ENCODE data around the gene GALNT12. TPM values are rescaled to one million over a fixed set of nuclear protein-coding genes. Genes with fewer than 3 reads are reported as not detected.

GALNT12 gene
- total RNA-seq, 1 experiment from 2014 or later: 14.8 TPM

DNA sequence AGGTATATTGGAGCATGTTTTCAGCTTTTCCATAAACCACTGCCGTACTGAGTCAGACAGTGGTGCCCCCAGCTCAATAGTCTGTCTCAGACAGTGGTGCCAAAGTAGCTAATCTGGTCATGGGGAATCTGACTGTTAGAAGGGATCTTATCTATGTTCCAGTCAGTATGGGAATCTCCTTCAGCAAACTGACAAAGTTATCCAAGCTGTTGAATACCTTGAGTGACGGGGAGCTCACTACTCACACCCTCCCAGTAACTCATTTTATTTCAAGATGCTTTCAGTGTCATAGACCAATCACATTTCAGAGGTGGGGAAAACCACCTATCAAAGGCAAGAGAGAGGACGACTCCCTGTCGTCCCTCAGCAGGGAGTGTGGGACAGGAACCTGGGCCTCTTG lies 29.9 kb upstream of the GALNT12 start:
- DNase-seq (no peak), ATAC-seq (no peak)
- no TSS peak for BruUV-seq (replicated peaks)
- TF ChIP-seq, protein P1, sequence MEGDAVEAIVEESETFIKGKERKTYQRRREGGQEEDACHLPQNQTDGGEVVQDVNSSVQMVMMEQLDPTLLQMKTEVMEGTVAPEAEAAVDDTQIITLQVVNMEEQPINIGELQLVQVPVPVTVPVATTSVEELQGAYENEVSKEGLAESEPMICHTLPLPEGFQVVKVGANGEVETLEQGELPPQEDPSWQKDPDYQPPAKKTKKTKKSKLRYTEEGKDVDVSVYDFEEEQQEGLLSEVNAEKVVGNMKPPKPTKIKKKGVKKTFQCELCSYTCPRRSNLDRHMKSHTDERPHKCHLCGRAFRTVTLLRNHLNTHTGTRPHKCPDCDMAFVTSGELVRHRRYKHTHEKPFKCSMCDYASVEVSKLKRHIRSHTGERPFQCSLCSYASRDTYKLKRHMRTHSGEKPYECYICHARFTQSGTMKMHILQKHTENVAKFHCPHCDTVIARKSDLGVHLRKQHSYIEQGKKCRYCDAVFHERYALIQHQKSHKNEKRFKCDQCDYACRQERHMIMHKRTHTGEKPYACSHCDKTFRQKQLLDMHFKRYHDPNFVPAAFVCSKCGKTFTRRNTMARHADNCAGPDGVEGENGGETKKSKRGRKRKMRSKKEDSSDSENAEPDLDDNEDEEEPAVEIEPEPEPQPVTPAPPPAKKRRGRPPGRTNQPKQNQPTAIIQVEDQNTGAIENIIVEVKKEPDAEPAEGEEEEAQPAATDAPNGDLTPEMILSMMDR (conservative IDR thresholded peaks at IDR 0.05; ENCODE audit: low read depth, low read length): no peak
- TF ChIP-seq EZH2phosphoT487 (IDR thresholded peaks at IDR 0.05; ENCODE audit: borderline replicate concordance, low read length) (no peak), EZH2 (IDR thresholded peaks at IDR 0.05; ENCODE audit: low read length, unreplicated experiment) (no peak)
- CTCF ChIA-PET: no interaction called here
- intact Hi-C loops (cut with micrococcal nuclease): loop anchor here (10.0 kb wide), 1 partner anchor 223 kb away; no protein-coding TSS in a partner anchor
- no peak overlapping the region for H3K4me2 ChIP-seq (ENCODE audit: low read length)
- POLR2A ChIA-PET (ENCODE audit: unreplicated experiment): no interaction called here
- H3K9ac ChIP-seq (ENCODE audit: low read length): no peak overlapping the region
- H3K27me3 ChIP-seq (ENCODE audit: low read length): no peaks in the 10 kb centered on the region
- no peaks in the 10 kb centered on the region for H3K9me2 ChIP-seq (replicated peaks; ENCODE audit: low read length)
- no peaks in the 10 kb centered on the region for H3F3A ChIP-seq (ENCODE audit: low read length, unreplicated experiment)
- H4K20me1 ChIP-seq (ENCODE audit: low read length): no peaks in the 10 kb centered on the region
- H3K9me3 ChIP-seq (ENCODE audit: low read length): no peaks in the 10 kb centered on the region
- H3K4me3 ChIP-seq (ENCODE audit: low read length): no peak overlapping the region
- peaks cover 40% of the 10 kb centered on the region for H3K4me1 ChIP-seq (ENCODE audit: insufficient read depth, low read length)
- H3K36me3 ChIP-seq (ENCODE audit: low read depth, low read length): no peaks in the 10 kb centered on the region; the same call in 1 of the 2 replicates
- no peak overlapping the region for H2AFZ ChIP-seq (ENCODE audit: low read length)
- H3K27ac ChIP-seq (ENCODE audit: low read length): no peak overlapping the region
- H3K79me2 ChIP-seq (ENCODE audit: low read length): no peaks in the 10 kb centered on the region

DNA sequence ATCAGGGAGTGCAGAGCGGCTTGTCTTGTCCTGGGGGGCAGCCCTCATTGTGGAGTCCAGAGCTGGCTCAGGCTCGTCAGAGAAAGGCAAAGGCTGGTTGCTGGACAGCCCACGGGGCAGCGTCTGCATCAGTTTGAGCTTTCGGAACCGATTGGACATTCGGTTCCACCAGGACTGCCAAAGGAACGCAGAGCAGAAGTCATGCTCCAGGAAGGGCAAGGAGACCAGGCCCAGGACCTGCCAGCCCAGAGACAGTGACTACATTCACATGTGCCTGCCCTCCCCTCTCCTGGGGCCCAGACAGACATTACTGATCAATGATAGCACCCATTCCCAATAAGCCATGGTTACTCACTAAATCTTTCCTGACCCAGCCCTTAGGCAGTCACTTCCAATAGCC lies 29.2 kb upstream of the GALNT12 start:
- POLR2A ChIA-PET (ENCODE audit: unreplicated experiment): no interaction called here
- no peak overlapping the region for H3K4me3 ChIP-seq (ENCODE audit: low read length)
- no peaks in the 10 kb centered on the region for H4K20me1 ChIP-seq (ENCODE audit: low read length)
- peak overlapping the region; percentile 42; the same call in 1 of the 2 replicates for H3K9ac ChIP-seq (ENCODE audit: low read length)
- H3K79me2 ChIP-seq (ENCODE audit: low read length): no peaks in the 10 kb centered on the region
- ATAC-seq: no peak
- TF ChIP-seq EZH2 (IDR thresholded peaks at IDR 0.05; ENCODE audit: low read length, unreplicated experiment): no peak
- TF ChIP-seq, protein P1 (conservative IDR thresholded peaks at IDR 0.05; ENCODE audit: low read depth, low read length): no peak
- TF ChIP-seq EZH2phosphoT487 (IDR thresholded peaks at IDR 0.05; ENCODE audit: borderline replicate concordance, low read length): no peak
- H3K9me2 ChIP-seq (replicated peaks; ENCODE audit: low read length): no peaks in the 10 kb centered on the region
- H3K4me2 ChIP-seq (ENCODE audit: low read length): 0 out of 2 replicates have a peak overlapping the region, but pooled peaks have one; percentile 14
- H3K9me3 ChIP-seq (ENCODE audit: low read length): no peaks in the 10 kb centered on the region
- intact Hi-C loops (cut with micrococcal nuclease): loop anchor here (10.0 kb wide), 1 partner anchor 223 kb away; no protein-coding TSS in a partner anchor
- peaks cover 43% of the 10 kb centered on the region for H3K4me1 ChIP-seq (ENCODE audit: insufficient read depth, low read length)
- H2AFZ ChIP-seq (ENCODE audit: low read length): no peak overlapping the region
- no peaks in the 10 kb centered on the region for H3K27me3 ChIP-seq (ENCODE audit: low read length)
- CTCF ChIA-PET: no interaction called here
- no peak for DNase-seq
- H3K36me3 ChIP-seq (ENCODE audit: low read depth, low read length): no peaks in the 10 kb centered on the region; the same call in 1 of the 2 replicates
- peak overlapping the region; percentile 80 for H3K27ac ChIP-seq (ENCODE audit: low read length)
- no peaks in the 10 kb centered on the region for H3F3A ChIP-seq (ENCODE audit: low read length, unreplicated experiment)
- no TSS peak for BruUV-seq (replicated peaks)
